Fibroblast of pulmonary artery (primary cell): ENCODE data around the gene GABPA.
"Not testable (repeated sequence)": the region's sequence is repeated elsewhere in the genome, so short reads cannot be mapped to it uniquely, and the experiment has no call there.

Source experiments
- DNase-seq: peaks from one replicate; pipeline ENCODE4 v3.0.0-alpha.2; 2010; ENCODE audit warnings: low read depth
- H3K4me3 ChIP-seq: replicated peaks from 2 replicates; pipeline ENCODE4 v1.5.1; 2011; ENCODE audit warnings: low read depth, mild to moderate bottlenecking, control low read depth, low read length, moderate library complexity
- TF ChIP-seq, protein P1 (sequence below): IDR thresholded peaks from 2 replicates; pipeline ENCODE4 v1.5.1; 2011; ENCODE audit warnings: mild to moderate bottlenecking, control low read depth, low read length, inconsistent platforms; ENCODE audit errors: missing control alignments

The GABPA gene

DNA sequence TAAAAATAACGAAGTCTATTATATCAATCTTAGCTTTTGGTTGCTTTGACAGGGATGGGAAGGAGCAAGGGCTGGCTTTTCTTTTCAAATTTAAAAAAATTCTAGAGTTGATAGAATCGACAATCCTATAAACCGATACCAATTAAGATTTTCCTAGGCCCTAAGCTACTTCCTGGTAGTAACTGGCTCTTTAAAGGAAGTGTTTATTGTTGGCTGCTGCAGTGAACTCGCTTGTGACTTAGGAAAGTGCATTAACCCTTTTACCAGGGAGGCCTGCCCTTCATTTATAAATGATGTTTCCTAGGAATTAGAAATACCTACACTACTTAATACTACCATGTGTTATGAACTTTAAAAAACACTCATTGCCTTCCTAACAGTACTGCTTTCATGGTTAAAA is 33.2 kb upstream of the GABPA start:
- TF ChIP-seq, protein P1, sequence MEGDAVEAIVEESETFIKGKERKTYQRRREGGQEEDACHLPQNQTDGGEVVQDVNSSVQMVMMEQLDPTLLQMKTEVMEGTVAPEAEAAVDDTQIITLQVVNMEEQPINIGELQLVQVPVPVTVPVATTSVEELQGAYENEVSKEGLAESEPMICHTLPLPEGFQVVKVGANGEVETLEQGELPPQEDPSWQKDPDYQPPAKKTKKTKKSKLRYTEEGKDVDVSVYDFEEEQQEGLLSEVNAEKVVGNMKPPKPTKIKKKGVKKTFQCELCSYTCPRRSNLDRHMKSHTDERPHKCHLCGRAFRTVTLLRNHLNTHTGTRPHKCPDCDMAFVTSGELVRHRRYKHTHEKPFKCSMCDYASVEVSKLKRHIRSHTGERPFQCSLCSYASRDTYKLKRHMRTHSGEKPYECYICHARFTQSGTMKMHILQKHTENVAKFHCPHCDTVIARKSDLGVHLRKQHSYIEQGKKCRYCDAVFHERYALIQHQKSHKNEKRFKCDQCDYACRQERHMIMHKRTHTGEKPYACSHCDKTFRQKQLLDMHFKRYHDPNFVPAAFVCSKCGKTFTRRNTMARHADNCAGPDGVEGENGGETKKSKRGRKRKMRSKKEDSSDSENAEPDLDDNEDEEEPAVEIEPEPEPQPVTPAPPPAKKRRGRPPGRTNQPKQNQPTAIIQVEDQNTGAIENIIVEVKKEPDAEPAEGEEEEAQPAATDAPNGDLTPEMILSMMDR, result no peak
- no peak for DNase-seq
- H3K4me3 ChIP-seq, result no peak overlapping the region

DNA sequence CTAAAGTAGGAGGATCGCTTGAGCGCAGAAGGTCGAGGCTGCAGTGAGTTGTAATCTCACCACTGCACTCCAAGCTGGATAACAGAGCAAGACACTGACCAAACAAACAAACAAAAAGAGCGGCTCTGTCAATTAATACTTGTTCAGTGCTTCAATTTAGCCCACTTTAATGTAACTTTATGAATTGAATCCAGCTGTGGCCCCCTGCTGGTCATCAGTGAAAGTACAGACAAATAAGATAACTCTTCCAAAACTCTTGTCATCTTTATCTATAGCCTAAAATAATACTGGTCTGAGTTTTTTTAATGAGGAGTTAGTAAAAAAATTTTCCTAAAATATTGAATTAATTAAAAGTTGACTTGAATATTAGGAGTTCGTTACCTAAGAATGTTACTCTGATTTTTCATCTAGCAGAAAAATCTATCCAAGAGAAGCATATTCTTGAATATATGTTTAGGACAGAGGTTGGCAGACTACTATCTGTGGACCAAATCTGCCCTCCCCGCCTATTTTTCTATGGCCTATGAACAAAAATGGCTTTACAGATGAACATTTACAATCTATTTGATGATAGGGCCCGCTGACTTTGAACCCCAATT is 26.2 kb upstream of the GABPA start:
- peak; percentile 68 for DNase-seq
- TF ChIP-seq, protein P1, result peak; percentile 78
- H3K4me3 ChIP-seq, result no peak overlapping the region

DNA sequence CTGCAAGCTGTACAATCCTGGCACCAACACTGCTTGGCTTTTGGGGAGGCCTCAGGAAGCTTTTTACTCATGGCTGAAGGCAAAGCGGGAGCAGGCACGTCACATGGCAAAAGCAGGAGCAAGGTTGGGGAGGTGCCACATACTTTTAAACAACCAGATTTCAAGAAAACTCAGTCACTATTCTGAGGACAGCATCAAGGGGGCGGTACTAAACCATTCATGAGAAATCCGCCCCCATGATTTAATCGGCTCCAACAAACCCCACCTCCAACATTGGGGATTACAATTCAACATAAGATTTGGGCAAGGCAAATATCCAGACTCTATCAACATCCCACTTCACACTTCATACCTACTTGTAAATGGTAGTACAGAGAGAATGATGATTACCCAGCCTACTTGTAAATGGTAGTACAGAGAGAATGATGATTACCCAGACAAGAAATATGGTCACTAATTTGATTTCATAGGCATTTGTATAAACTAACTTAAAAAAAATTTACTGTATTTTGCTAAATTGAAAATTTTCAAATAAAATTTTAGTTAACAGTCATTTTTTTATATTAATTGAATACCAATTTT is 25.0 kb upstream of the GABPA start:
- no peak overlapping the region for H3K4me3 ChIP-seq
- TF ChIP-seq, protein P1, result no peak
- no peak for DNase-seq

DNA sequence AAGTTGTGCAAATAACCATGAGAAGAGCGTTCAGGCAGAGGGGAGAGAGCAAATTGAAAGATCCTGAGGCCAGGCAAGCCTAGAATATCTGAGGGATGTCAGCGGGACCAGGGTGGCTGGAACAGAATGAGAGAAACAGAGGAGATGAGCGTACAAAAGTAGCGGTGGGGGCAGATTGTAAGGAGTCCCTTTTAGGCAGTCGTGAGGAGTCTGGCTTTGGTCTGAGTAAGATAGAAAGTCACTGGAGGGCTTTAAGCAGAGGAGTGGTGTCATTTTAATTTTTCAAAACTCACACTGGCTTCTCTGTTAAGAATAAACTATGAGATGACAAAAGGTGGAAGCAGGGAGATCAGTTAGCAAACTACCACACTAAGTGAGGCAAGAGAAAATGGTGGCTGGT is 24.2 kb upstream of the GABPA start:
- TF ChIP-seq, protein P1, result no peak

DNA sequence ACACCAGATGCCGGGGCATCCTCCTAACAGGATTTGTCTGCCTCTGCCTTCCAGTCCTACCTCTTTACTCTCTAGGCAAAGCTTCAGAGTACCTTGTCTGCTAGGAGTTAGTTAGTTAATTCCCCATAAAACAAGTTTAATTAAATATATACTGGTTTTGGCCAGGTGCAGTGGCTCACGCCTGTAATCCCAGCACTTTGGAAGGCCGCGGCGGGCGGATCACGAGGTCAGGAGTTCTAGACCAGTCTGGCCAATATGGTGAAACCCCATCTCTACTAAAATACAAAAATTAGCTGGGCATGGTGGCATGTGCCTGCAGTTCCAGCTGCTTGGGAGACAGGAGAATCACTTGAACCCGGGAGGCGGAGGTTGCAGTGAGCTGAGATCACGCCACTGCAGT is 20.7 kb upstream of the GABPA start:
- not testable (repeated sequence) for H3K4me3 ChIP-seq, DNase-seq

More for the DNA sequence above, 24.2 kb upstream of the GABPA start:
- no peak for DNase-seq
- no peak overlapping the region for H3K4me3 ChIP-seq

DNA sequence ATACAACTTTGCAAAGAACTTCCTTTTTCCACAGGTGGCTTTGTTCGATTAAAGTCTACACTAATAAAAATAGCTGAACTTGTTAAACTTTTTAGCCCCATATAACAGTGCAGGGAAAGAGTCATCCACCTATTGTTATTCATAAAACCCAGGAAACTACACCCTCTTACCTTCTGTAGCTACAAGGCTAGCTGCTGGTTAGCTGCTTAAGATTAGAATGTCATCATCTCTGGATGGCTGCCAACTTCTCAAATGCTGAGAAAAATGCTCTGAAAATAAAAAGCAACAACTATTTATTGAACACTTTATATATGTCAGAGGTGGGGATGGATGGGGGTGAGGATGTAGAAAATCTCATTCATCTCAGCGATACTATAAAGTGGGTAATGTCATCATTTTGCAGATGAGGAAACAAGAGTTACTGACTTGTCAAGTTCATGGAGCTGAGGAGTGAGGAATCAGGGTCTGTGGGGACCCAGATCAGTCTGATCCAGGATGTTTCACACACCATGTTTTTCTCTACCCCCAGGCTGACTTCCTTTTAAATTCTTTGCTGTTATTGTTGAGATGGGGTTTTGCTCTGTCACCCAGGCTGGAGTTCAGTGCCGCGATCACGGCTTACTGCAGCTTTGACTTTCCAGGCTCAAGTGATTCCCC is 17.2 kb upstream of the GABPA start:
- DNase-seq, result peak; percentile 71
- H3K4me3 ChIP-seq, result no peak overlapping the region
- TF ChIP-seq, protein P1, result no peak

DNA sequence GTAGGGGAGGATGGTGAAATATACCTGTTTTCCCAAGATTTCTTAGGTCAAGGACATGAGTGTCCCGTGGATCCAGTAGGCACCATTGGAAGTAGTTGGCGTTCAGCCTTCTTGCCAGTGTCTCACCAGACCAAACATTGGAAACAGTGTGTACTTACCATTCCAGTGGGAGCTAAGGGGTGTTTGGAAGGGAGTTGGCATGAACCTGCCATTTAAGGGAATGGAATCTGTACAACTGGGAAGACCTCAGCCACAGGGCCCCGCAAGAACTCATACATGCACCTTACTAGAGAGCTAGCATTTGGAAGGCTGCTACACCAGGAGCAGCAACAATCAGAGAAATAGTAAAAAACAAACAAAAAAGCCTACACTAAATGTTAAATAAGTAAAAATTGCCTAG is 12.8 kb upstream of the GABPA start:
- TF ChIP-seq, protein P1, result no peak
- DNase-seq, result no peak
- no peak overlapping the region for H3K4me3 ChIP-seq
